ENCODE measurements around the gene KCNH2. TPM values are rescaled to one million over a fixed set of nuclear protein-coding genes. Genes with fewer than 3 reads are reported as not detected.
"Not testable (repeated sequence)": the region's sequence is repeated elsewhere in the genome, so short reads cannot be mapped to it uniquely, and the experiment has no call there.

KCNH2 gene
- polyA plus RNA-seq, 4 donors = 9.8 to 17.5 (median 15.7) TPM

DNA sequence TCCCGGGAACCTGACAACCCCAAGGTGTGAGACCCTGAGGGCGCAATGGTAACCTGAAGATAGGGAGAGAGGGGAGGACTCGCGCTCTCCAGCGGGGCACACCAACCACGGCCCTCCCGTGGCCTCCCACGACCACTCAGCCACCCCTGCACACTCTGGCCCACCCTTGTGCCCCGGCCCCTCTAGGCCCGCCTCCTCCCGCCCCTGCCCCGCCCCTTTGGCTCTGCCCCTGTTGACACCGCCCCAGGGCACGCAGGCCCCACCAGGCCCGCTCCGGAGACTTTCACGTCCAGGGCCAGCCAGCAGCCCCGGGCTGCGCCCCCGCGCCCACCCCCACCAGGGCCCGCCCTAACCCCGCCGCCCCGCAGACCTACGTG, 35.2 kb upstream of the KCNH2 start:
- DNase-seq (ENCODE audit: low read depth in 4 of 4, low spot score in 3 of 4) = no peak

DNA sequence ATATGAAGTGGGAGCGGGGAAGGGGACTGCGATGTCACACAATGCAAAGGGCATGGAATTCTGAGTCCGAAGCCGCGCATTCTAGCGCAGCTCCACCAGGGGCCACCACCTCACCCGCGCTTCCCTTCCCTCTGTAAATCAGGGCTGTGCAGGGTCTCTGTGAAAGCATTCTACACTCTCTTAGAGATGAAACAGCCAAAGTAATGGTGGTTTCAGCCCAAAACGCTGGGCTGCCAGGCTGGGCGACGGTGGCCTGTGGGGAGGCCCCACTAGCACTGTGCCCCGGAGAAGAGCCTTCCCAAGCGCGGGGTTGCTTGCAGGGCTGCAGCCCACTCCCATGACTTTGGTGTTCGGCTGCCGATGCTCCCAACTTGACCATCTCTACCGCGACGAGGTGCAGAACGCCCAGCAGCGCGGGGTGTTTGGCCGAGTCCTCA, 34.8 kb upstream of the KCNH2 start:
- DNase-seq (ENCODE audit: low read depth in 4 of 4, low spot score in 3 of 4) = no peak

DNA sequence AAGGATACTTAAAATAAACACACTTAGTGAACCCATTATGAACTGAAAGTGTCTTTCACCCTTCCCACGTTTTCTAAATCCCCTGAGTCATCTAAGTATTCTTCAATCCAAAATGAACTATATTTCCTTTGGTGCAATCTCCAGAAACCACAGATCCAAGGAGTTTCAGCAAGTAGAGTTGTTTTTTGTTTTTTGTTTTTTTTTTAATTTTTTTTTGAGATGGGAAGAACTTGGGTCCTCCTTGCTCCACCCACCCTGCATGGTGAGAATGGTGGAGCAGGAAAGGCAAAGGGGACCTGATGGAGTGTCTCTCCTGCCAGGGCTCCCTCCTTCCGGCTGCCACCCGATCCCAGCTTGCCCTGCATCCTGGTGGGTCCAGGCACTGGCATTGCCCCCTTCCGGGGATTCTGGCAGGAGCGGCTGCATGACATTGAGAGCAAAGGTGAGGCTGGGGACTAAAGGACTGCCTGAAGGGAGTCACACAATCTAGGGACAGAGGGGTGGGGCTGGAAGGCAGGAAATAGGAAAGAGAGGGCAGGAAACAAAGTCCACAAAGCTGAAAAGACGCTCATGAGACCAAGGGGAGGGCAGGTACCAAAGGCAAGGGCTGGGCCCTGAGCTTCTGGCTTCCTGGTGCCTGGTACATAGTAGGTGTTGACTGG, 34.0 kb upstream of the KCNH2 start:
- DNase-seq (ENCODE audit: low read depth in 4 of 4, low spot score in 3 of 4) = no peak

DNA sequence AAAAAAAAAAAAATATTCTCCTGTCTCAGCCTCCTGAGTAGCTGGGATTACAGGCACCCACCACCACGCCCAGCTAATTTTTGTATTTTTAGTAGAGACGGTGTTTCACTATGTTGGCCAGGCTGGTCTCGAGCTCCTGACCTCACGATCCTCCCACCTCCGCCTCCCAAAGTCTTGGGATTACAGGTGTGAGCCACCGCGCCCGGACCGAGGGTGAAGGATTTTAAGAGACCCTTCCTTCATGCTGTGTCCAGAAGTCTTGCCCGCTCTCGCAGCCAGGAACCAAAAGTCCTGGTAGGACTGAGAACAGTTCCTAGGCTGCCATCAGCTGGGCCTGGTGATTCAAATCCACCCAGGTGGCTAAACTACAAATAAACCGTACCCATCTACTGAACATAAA, 33.5 kb upstream of the KCNH2 start:
- not testable (repeated sequence) for DNase-seq (ENCODE audit: low read depth in 4 of 4, low spot score in 3 of 4)

DNA sequence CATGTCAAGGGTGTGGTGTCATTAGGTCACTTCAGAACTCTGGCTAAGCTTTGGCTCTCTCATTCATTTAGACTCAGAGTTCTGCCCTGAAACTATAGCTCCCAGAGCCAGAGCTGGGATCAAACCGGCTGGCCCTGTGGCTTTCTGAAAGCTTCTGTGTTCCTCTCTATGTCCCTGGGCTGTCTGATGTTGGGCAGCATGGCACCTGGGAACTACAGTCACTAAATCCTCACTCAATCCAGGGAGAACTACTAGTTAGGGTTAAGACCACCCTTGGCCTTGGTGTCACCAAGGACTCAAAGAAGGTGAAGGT, 32.9 kb upstream of the KCNH2 start:
- no peak for DNase-seq (ENCODE audit: low read depth in 4 of 4, low spot score in 3 of 4)

DNA sequence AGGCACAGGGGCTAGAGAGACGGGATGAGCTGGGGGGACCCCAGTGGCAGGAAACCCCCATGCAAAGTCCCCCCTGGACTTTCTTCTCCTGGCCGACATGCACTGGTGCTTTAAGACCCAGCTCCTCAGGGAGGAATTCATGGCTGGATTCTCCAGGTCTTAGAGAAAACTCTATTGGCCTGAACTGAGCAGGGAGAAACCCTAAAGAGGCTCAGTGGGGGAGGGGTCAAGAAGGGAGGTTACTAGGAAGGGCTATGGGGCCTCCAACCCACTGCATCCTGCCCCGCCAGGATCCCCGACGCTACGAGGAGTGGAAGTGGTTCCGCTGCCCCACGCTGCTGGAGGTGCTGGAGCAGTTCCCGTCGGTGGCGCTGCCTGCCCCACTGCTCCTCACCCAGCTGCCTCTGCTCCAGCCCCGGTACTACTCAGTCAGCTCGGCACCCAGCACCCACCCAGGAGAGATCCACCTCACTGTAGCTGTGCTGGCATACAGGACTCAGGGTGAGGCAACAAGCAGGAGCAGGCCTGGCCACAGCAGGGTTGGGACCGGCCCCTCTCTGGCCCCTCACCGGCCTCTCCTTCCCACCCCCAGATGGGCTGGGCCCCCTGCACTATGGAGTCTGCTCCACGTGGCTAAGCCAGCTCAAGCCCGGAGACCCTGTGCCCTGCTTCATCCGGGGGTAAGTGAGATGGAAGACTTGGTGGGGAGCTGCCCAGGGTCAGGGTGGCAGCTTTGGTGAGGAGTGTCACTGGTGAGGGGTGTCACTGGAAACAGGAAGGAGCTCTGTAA, 32.4 kb upstream of the KCNH2 start:
- peak in 1 of 4 donors; percentile 42 for DNase-seq (ENCODE audit: low read depth in 4 of 4, low spot score in 3 of 4)

DNA sequence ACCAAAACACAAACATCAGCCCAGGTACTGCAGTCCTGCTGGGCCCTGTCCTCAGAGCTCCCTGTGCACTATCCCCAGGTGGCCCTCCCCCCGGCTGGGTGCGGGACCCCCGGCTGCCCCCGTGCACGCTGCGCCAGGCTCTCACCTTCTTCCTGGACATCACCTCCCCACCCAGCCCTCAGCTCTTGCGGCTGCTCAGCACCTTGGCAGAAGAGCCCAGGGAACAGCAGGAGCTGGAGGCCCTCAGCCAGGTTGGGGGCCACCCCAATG, 31.9 kb upstream of the KCNH2 start:
- DNase-seq (ENCODE audit: low read depth in 4 of 4, low spot score in 3 of 4) = no peak

DNA sequence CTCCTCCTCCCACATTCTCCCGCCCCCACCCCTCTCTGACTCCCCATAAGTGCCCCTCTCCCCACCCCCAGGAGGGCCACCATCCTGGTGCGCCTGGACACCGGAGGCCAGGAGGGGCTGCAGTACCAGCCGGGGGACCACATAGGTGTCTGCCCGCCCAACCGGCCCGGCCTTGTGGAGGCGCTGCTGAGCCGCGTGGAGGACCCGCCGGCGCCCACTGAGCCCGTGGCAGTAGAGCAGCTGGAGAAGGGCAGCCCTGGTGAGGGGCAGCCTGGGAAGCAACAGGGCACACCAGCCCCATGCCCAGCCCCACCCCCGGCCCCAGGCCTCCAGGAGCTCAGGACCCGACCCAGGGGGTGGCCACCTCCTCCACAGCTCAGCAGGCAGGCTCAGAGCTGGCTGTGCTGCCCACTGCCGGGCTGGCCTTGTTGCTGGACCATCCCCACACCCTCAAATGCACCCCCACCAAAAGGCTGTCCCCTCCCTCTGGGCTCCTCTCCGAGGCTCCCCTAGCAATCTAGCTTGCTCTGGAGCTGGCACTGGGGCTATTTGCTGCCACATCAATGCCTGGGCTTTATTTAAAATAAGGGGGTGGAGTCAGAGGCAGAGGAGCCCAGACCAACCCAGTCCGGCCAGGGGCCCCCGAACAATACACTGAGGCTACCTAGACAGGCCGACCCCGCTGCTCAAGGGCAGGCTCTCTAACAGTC, 31.4 kb upstream of the KCNH2 start:
- DNase-seq (ENCODE audit: low read depth in 4 of 4, low spot score in 3 of 4) = no peak

DNA sequence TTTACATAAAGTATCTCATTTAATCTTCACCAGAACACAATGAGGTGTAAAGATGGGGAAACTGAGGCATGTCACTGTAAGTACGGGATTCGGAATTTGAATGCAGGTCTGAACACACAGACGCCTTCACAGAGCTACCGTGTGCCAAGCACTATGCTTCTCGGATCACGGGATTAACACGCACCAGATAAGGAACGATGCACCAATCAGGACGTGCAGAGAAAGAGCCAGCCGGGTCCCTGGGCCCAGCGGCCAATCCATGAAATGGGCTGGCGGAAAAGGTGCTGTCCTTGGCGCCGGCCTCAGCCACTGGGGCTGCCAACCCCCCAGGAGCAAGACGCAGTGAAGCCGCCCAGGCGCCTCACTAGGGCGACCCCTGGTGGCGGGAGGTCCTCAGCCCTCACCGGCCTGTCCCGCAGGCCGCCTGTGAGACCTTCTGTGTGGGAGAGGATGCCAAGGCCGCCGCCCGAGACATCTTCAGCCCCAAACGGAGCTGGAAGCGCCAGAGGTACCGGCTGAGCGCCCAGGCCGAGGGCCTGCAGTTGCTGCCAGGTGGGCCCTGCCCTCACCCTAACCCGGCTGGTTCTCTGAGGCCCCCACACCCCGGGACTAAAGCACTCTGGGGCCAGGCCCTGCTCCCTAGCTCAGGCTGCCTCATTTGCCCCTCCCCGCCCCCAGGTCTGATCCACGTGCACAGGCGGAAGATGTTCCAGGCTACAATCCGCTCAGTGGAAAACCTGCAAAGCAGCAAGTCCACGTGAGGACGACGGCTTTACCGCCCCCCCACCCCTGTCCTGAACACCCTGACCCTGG, 30.6 kb upstream of the KCNH2 start:
- no peak for DNase-seq (ENCODE audit: low read depth in 4 of 4, low spot score in 3 of 4)

DNA sequence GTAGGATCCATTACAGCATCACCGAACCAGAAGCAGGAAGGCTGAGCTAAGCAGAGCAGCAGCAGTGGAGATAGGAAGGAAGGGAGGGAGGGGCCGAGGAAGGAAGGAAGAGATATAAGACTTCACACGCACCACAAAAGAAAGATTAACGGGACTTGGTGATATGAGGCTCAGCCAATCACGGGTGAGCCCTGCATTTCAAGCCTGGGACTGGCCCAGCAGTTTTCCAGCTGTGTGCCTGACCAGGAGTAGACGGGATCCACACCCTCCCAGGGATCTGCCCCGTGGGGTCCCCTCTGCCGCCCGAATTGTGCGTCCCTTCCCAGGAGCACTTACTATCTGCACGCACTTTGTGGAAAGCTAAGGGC, 30.0 kb upstream of the KCNH2 start:
- no peak for DNase-seq (ENCODE audit: low read depth in 4 of 4, low spot score in 3 of 4)

DNA sequence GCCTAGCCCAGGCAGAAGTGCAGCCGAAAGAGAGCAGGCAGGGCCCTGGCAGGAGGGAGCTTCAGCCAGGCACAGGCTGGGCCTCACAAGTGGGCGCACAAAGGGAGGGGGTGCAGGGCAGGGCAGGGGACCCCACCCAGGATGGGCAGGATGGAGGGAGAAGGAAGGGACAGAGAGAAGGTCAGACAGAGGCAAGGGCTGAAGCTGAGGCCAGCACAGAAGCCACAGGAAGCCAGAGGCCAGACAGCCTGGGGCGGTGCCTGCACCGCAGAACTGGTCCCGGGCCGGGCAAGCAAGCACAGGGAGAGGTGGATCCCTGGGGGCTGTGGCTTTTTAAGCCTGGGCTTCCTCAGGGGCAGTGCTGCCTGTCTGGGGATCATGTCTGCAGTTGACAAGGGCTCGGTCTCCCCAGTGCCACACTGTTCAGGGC, 29.4 kb upstream of the KCNH2 start:
- DNase-seq (ENCODE audit: low read depth in 4 of 4, low spot score in 3 of 4) = no peak

DNA sequence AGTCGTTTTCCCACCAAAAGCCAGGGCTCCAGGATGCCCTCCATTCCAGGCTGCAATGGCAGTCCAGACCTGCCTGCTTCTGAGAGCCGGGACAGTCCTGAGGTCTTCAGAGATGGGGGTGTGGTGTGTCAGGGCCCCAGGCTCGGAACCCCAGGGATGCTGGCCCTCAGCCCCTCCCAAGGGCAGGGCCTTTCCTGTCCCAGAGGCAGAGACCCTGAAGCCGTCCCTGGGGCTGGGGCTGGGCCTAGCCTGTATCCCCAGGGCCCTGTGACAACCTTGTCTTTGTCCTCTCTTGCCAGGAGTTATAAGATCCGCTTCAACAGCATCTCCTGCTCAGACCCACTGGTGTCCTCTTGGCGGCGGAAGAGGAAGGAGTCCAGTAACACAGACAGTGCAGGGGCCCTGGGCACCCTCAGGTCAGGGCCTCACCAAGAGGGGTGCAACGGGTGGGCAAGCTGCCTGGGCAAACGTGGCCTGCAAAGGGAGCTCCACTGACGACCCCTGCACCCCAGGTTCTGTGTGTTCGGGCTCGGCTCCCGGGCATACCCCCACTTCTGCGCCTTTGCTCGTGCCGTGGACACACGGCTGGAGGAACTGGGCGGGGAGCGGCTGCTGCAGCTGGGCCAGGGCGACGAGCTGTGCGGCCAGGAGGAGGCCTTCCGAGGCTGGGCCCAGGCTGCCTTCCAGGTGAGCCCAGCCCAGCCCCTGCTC, 28.6 kb upstream of the KCNH2 start:
- DNase-seq (ENCODE audit: low read depth in 4 of 4, low spot score in 3 of 4) = no peak

DNA sequence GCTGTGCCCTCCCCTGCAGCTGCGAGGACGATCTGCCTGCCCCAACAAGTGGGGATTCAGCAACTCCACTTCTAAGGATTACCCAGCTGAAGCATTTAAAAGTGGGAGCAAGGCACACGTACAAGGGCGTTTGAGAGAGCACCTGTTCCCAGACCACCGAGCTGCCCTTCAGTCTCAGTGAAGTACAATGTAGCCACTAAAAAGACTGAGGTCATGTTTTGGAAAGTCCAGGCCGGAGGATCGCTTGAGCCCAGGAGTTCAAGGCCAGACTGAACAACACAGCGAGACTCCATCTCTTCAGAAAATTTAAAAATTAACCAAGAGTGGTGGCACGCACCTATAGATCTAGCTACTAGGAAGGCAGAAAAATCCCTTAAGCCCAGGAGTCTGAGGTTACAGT, 27.4 kb upstream of the KCNH2 start:
- DNase-seq (ENCODE audit: low read depth in 4 of 4, low spot score in 3 of 4) = no peak

DNA sequence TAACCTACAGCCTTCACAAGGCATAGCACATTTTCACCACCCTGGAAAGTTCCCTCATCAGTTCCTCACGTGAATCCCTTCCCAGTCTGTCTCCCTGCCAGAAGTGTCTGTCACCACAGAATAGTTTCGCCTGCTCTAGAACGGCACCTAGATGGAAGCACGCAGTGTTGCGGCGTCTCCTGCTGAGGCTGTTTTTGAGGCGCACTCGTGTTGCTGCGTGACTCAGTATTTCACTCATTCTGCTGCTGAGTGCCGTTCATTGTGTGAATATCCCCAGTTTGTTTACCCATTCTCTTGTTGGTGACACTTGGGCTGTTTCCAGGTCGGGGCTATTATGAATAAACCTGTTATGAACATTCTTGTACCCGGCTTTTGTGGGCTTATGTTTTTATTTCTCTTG, 25.5 kb upstream of the KCNH2 start:
- no peak for DNase-seq (ENCODE audit: low read depth in 4 of 4, low spot score in 3 of 4)

DNA sequence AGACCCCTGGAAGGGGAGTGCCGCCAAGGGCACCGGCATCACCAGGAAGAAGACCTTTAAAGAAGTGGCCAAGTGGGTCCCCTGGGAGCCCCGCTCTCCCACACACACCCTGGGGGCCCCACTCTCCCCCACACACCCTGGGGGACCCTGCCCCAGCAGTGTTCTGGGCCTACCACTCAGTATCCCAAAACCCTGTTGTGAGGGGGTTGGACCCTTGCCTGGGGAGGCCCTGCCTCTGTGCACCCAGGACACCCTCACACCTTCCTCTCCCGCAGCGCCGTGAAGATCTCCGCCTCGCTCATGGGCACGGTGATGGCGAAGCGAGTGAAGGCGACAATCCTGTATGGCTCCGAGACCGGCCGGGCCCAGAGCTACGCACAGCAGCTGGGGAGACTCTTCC, 23.4 kb upstream of the KCNH2 start:
- DNase-seq (ENCODE audit: low read depth in 4 of 4, low spot score in 3 of 4) = no peak

DNA sequence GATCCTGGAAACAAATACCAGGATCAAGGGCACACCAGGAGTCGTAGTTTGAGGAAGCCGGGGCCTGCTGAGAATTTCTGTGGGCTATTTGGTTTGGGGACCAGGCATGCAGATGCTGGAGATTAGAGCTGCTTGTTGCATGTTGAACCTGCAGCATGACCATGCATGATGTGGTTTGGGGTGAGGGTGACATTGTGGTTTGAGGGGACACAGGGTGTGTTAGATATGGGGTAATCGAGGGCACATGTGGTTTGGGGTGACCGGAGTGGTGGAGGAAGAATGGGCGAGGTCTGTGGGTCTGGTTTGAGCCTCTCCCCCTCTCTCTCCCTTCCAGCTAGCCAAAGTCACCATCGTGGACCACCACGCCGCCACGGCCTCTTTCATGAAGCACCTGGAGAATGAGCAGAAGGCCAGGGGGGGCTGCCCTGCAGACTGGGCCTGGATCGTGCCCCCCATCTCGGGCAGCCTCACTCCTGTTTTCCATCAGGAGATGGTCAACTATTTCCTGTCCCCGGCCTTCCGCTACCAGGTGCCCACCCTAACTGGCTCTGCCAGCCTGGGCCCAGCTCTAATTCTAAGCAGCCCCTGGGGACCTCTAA, 22.9 kb upstream of the KCNH2 start:
- DNase-seq (ENCODE audit: low read depth in 4 of 4, low spot score in 3 of 4) = no peak

DNA sequence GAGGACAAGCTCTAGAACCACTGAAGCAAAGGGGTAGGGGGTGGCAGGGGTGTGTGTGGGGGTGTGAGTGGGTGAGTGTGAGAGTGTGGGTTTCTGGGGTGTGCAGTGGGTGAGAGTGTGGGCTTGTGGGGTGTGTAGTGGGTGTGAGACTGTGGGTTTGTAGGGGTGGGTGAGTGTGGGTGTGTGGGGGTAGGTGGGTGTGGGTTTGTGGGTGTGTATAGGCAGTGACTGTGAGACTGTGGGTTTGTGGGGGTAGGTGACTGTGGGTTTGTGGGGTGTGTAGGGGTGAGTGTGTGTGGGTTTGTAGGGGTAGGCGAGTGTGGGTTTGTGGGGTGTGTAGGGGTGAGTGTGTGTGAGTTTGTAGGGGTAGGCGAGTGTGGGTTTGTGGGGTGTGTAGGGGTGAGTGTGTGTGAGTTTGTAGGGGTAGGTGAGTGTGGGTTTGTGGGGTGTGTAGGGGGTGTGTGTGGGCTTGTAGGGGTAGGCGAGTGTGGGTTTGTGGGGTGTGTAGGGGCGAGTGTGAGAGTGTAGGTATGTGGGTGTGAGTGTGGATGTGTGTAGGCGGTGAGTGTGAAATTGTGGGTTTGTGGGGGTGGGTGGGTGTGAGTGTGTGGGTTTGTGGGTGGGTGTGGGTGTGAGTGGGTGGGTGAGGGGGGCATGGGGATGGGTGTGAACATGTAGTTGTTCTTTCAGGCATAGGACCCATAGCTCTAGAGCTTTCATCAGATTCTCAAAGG, 21.5 kb upstream of the KCNH2 start:
- DNase-seq (ENCODE audit: low read depth in 4 of 4, low spot score in 3 of 4) = no peak

DNA sequence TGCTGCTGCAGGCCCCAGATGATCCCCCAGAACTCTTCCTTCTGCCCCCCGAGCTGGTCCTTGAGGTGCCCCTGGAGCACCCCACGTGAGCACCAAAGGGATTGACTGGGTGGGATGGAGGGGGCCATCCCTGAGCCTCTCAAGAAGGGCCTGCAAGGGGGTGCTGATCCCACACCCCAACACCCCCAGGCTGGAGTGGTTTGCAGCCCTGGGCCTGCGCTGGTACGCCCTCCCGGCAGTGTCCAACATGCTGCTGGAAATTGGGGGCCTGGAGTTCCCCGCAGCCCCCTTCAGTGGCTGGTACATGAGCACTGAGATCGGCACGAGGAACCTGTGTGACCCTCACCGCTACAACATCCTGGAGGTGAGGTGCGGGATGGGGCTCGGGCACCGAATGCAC, 20.9 kb upstream of the KCNH2 start:
- DNase-seq (ENCODE audit: low read depth in 4 of 4, low spot score in 3 of 4) = no peak

DNA sequence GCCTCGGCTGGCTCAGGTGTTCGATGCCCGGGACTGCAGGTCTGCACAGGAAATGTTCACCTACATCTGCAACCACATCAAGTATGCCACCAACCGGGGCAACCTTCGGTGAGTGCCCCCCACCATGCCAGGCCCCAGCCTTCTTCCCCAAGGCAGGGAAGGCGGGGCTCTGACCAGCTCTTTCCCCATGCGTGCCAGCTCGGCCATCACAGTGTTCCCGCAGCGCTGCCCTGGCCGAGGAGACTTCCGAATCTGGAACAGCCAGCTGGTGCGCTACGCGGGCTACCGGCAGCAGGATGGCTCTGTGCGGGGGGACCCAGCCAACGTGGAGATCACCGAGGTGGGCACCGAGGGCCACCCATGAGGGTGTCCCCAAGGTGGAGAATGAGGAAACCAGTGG, 20.2 kb upstream of the KCNH2 start:
- DNase-seq (ENCODE audit: low read depth in 4 of 4, low spot score in 3 of 4) = no peak

DNA sequence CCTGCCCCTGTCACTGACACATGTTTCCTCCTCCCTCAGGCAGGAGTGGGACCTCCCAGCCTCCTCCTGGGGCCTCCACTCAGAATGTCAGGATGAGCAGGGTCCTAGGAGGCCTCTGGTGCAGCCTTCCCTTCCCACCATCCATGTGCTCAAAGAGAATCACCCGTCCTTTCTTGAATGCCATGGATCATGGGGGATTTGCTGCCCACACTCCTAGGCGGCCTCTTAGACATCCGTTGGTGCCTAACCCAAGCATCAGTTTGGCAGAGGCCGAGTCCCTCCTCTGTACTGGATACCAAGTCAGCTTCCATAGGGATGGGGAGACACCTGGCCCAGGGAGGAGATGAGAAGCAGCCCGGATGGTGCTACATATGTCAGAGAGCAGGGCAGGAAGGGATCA, 19.7 kb upstream of the KCNH2 start:
- DNase-seq (ENCODE audit: low read depth in 4 of 4, low spot score in 3 of 4) = no peak
